ENCODE results near the gene CLDN22.
"Not testable (repeated sequence)": the region's sequence is repeated elsewhere in the genome, so short reads cannot be mapped to it uniquely, and the experiment has no call there.

Gene CLDN22

DNA sequence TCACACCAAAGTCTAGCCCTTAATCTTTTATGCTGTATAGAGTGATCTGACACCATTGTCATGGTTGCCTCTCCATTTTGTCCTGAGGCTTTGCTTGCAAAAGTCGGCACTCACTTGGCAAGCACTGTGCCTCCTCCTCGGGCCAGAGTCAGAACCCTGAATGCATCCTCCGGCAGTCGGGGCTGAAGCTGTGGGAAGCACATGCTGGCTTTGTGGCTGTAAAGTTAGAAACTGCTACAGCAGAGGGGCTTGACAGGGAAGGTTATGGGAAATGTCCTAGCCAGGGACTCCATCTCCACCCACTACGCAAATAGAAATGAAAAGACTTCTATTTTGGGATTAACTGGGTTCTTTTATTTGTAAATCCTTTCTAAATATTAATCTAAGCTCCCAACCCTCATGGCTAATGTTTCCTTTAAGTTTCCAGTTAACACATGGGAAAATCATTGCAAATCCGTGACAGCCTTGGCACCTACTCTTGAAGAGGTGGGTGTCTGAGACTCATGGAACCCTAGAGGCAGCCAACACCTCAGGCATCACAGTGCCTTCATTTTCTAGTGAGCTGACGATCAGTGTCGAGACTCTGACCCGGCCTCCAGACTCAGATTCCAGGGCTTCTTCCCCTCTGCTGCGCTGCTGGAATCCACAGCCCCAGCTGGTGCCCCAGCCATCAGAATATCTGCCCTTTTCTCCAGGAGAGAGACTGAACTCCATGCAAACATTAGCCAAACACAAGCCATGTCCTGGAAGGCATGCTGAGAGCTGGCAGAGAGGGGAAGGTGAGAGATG, 10.1 kb upstream of the CLDN22 start:
- DNase-seq (ENCODE audit: extremely low spot score), result no peak
- ChIA-PET POLR2A (no interaction called here), CTCF (no interaction called here)
- TF ChIP-seq, protein P1, sequence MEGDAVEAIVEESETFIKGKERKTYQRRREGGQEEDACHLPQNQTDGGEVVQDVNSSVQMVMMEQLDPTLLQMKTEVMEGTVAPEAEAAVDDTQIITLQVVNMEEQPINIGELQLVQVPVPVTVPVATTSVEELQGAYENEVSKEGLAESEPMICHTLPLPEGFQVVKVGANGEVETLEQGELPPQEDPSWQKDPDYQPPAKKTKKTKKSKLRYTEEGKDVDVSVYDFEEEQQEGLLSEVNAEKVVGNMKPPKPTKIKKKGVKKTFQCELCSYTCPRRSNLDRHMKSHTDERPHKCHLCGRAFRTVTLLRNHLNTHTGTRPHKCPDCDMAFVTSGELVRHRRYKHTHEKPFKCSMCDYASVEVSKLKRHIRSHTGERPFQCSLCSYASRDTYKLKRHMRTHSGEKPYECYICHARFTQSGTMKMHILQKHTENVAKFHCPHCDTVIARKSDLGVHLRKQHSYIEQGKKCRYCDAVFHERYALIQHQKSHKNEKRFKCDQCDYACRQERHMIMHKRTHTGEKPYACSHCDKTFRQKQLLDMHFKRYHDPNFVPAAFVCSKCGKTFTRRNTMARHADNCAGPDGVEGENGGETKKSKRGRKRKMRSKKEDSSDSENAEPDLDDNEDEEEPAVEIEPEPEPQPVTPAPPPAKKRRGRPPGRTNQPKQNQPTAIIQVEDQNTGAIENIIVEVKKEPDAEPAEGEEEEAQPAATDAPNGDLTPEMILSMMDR (IDR thresholded peaks at IDR 0.05; ENCODE audit: control extremely low read depth, extremely low read depth, low read depth, missing control alignments), result no peak

DNA sequence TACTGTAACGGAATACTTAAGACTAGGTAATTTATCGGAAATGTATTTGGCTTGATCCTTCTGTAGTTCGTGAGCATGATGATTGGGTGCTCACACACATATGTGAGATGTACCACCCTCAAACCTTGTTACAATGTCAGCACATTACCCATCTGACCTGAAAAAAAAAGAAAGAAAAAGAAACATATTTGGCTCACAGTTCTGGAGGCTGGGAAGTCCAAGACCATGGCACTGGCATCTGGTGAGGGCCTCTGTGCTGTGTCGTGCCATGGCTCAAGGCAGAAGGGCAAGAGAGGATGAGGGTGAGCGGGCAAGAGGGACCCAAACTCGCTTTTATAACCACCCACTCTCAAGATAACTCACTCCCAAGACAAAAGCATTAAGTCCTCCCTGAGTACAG, 9.2 kb upstream of the CLDN22 start:
- CTCF ChIA-PET, result no interaction called here

DNA sequence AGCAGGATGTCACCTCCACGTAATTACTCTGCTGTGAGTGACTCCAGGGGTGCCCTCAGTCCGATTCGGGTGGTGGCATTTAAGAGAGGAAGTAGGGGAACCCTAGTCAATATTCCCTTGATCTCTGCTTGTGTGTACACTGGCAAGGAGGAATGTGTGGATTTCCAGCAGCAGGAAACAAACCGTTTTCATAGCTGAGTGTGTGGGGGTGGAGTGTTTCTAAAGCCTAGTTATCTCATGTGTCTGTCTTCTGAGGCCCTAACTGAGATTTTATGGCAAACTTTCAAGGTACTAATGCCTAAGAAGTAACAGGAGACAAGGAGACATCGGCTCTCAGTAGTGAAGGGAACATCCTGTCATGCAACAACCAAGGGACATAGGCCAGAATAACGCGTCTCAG, 8.8 kb upstream of the CLDN22 start:
- TF ChIP-seq, protein P1 (IDR thresholded peaks at IDR 0.05; ENCODE audit: control extremely low read depth, extremely low read depth, low read depth, missing control alignments), result no peak
- CTCF ChIA-PET, result no interaction called here
- POLR2A ChIA-PET, result no interaction called here

More for the DNA sequence above, 9.2 kb upstream of the CLDN22 start:
- TF ChIP-seq, protein P1 (IDR thresholded peaks at IDR 0.05; ENCODE audit: control extremely low read depth, extremely low read depth, low read depth, missing control alignments), result no peak
- DNase-seq (ENCODE audit: extremely low spot score), result no peak
- POLR2A ChIA-PET, result no interaction called here

DNA sequence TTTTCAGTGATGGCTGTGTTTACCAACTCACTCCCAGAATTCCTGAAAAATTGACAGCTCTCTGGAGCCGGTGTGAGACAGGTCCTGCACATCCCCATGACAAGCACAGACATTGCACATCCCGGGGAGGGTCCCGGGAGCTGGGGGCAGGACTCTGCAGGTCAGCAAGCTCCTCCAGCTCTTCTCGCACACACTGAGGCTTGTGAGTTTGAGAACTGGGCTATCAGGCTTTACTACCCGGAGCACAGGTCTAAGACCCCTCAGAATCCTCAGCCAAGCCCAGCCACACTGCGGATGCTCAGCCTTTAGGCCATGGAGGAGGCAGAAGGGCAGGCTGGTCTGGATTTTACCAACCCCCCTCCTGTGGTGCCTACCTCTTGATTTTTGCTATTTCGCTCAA, 7.8 kb upstream of the CLDN22 start:
- ChIA-PET CTCF (no interaction called here), POLR2A (no interaction called here)
- TF ChIP-seq, protein P1 (IDR thresholded peaks at IDR 0.05; ENCODE audit: control extremely low read depth, extremely low read depth, low read depth, missing control alignments), result no peak
- DNase-seq (ENCODE audit: extremely low spot score), result no peak

More for the DNA sequence above, 8.8 kb upstream of the CLDN22 start:
- DNase-seq (ENCODE audit: extremely low spot score), result no peak

DNA sequence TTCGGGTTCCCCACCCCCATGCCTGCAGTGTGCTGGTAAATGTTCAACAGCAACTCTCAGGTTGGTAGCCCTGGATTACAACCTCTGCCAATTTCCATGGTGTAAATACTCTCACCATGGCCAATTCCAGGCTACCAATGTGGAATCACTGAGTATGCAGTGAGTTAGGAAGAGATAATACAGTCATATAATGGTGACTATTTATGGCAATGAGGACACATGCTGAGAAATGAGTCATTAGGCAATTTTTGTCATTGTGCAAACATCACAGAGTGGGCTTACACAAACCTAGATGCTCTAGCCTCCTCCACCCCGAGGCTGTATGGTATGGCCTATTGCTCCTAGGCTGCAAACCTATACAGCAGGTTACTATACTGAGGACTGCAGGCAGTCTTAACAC, 6.8 kb upstream of the CLDN22 start:
- DNase-seq (ENCODE audit: extremely low spot score), result no peak
- CTCF ChIA-PET, result no interaction called here
- POLR2A ChIA-PET, result no interaction called here
- TF ChIP-seq, protein P1 (IDR thresholded peaks at IDR 0.05; ENCODE audit: control extremely low read depth, extremely low read depth, low read depth, missing control alignments), result no peak

DNA sequence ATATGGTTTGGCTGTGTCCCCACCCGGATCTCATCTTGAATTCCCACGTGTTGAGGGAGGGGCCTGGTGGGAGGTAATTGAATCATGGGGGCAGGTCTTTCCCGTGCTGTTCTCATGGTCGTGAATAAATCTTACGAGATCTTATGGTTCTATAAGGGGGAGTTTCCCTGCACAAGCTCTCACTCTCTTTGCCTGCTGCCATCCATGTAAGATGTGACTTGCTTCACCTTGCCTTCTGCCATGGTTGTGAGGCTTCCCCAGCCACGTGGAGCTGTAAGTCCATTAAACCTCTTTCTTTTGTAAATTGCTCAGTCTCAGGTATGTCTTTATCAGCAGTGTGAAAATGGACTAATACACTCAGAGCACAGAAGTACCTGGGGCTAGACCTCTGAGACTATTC, 6.3 kb upstream of the CLDN22 start:
- CTCF ChIA-PET; DNase-seq (ENCODE audit: extremely low spot score); POLR2A ChIA-PET: not testable (repeated sequence)

DNA sequence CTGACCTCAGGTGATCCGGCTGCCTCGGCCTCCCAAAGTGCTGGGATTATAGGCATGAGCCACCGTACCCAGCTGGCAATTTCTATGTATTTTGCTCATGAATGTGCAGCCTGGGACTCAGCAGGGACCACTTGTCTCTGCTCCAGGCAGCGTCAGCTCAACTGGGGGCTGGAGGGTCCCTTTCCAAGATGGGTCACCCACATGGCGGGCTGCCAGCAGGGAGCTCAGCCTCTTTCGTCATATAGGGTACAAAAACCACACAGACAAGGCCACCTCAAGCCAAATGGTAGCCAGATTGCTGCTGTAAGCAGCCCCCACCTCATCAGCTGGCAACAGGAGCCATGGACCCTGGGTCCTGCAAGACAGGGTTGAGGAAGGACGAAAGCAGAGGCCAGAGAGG, 4.5 kb upstream of the CLDN22 start:
- TF ChIP-seq, protein P1 (IDR thresholded peaks at IDR 0.05; ENCODE audit: control extremely low read depth, extremely low read depth, low read depth, missing control alignments), result no peak
- ChIA-PET POLR2A (no interaction called here), CTCF (no interaction called here)
- no peak for DNase-seq (ENCODE audit: extremely low spot score)

DNA sequence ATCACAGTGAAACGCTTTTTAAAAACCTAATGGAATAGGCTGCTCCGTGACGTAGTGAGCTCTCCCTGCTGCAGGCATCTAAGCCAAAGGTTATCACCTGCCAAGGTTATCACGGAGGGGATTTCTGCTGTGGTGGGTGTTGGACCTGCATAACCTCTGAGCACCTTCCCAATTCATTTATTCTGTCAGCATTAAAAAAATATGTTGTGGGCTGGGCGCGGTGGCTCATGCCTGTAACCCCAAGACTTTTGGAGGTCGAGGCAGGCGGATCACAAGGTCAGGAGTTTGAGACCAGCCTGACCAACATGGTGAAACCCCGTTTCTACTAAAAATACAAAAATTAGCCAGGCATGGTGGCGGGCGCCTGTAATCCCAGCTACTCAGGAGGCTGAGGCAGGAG, 4.0 kb upstream of the CLDN22 start:
- DNase-seq (ENCODE audit: extremely low spot score); POLR2A ChIA-PET; CTCF ChIA-PET: not testable (repeated sequence)

All from GM10248 (cell line).